Measurements from ENCODE around the gene OLA1.

Gene OLA1

GRCh38 chr2:174028935-174029334, 219.4 kb downstream of the OLA1 start:
- DNase-seq = no peak

- no peak for DNase-seq
These were observed 220.4 kb downstream of the OLA1 start for GRCh38 chr2:174027956-174028355.

- no peak for DNase-seq
These were observed 222.0 kb downstream of the OLA1 start for GRCh38 chr2:174026122-174026845.

- no peak for DNase-seq
These were observed 222.8 kb downstream of the OLA1 start for GRCh38 chr2:174025271-174026121.

DNA sequence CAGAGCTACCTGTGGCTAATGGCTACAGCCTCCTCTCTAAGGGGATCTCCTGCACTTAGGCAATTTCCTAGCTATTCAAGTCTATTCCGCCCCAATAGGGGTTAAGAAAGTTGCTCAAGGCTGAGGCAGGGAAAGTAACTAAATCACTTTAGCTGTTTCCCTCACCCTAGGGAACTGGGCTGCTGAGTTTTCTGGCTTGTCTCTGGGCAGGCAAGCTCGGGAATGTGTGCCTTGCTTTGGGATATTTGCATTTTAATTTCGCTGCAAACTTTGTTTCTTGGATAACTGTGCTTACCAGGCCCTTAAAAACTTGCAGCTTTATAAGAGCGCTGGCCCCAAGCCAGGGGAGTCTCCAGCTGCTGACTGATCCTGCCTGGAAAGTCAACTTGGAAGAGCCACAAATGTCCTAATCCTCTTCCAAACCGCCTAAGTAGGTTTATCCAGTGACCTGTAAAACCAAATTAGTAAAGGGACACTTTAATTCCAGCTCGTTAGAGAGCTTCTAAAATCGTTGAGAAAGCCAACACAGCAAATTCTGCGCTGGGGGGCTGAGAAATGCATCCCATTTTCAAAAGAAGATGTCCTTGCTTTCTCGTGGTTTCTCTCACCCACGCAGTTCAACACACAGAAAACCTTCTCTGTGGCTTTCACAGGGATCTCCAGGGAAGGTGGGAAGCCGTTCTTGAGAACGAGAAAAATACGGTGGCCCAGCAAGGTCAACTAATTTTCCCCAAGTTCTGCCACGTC, 223.6 kb downstream of the OLA1 start:
- DNase-seq = no peak

DNA sequence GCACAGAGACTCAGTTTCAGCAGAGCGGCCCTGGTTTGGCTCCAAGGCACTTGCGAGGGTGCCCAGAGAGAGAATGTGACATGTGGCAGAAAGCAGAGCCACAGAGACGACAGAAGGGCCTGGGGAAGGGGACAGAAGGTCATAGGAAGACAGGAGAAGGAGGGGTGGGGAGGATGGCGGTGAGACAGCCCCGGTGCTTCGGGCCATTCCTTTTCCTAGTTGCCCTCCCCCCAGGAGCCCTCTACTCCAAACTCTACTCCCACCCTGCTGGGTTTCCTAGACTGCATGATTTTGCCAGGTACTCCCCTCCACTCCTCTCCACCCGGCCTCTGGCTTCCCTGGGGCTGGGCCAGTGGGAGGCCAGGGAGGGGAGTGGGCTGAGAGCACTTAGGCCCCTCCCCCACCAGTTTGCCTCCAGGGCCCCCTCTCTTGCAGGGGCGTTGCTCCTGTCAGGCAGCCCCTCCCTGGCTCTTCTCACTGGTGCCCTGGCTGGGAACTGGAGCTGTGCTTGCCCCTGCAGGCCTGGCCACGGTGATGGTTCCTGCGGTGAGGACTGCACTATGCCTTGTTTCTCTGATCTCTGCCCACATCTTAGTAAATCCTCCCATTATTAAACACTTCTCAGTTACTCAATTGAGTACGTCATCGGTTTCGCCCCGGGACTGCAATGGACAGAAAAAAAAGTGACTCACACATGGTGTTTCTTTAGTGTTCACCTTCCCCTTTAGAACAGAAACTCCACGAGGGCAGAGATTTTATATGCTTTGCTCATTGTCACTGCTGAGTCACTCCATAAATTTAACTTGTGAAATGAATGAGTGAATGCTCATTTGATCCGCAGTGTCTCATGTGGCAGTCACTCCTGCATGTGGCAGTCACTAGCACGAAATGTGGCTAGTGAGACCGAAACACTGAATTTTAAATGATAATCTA, 224.5 kb downstream of the OLA1 start:
- peak in 1 of 5 experiments; percentile 35 for DNase-seq

Data from T-helper 2 cell (primary cell).